ENCODE results near the gene NDUFS7.

The NDUFS7 gene

GRCh38 chr19:1434577-1435060 lies 50.9 kb downstream of the NDUFS7 start:
- TF ChIP-seq ZFX (IDR thresholded peaks at IDR 0.05; ENCODE audit: borderline replicate concordance), result no peak
- TF ChIP-seq CTCF (IDR thresholded peaks at IDR 0.05), result no peak
- no peak overlapping the region for H3K27ac ChIP-seq

- 0 out of 2 replicates have a peak overlapping the region, but pooled peaks have one; percentile 10 for H3K27ac ChIP-seq
- TF ChIP-seq ZFX (IDR thresholded peaks at IDR 0.05; ENCODE audit: borderline replicate concordance), result no peak
- TF ChIP-seq CTCF (IDR thresholded peaks at IDR 0.05), result no peak
Measured at GRCh38 chr19:1435378-1435989, 51.8 kb downstream of the NDUFS7 start.

GRCh38 chr19:1437609-1438008 lies 53.9 kb downstream of the NDUFS7 start:
- TF ChIP-seq CTCF (IDR thresholded peaks at IDR 0.05) (no peak), ZFX (IDR thresholded peaks at IDR 0.05; ENCODE audit: borderline replicate concordance) (no peak)
- peak overlapping the region; percentile 88 for H3K27ac ChIP-seq

- peak; percentile 96 for TF ChIP-seq CTCF (IDR thresholded peaks at IDR 0.05)
- peak; percentile 27; the same call in 1 of the 2 replicates for TF ChIP-seq ZFX (IDR thresholded peaks at IDR 0.05; ENCODE audit: borderline replicate concordance)
Measured at GRCh38 chr19:1438035-1438932, 54.6 kb downstream of the NDUFS7 start, which contains the start of gene RPS15. RPS15 (plus strand) TSS chr19:1438396; CDS start chr19:1438426, 30 bp downstream.

GRCh38 chr19:1438933-1439354 lies 55.2 kb downstream of the NDUFS7 start:
- TF ChIP-seq ZFX (IDR thresholded peaks at IDR 0.05; ENCODE audit: borderline replicate concordance), result no peak
- TF ChIP-seq CTCF (IDR thresholded peaks at IDR 0.05), result no peak
- H3K27ac ChIP-seq, result peak overlapping the region; percentile 88

More at GRCh38 chr19:1438035-1438932, 54.6 kb downstream of the NDUFS7 start, which contains the start of gene RPS15:
- H3K27ac ChIP-seq, result peak within 1 kb of the TSS; percentile 88

- H3K27ac ChIP-seq, result peak overlapping the region; percentile 88
Measured at GRCh38 chr19:1439525-1440417, 56.1 kb downstream of the NDUFS7 start.

GRCh38 chr19:1440418-1440801 lies 56.7 kb downstream of the NDUFS7 start:
- H3K27ac ChIP-seq, result peak overlapping the region; percentile 88
- TF ChIP-seq ZFX (IDR thresholded peaks at IDR 0.05; ENCODE audit: borderline replicate concordance) (no peak), CTCF (IDR thresholded peaks at IDR 0.05) (no peak)

All from 22Rv1 (cell line).